Left renal pelvis (tissue), 4 donors: ENCODE measurements around the gene ATG10. TPM values are rescaled to one million over a fixed set of nuclear protein-coding genes. Genes with fewer than 3 reads are reported as not detected.
"Not testable (repeated sequence)": the region's sequence is repeated elsewhere in the genome, so short reads cannot be mapped to it uniquely, and the experiment has no call there.

ENCODE experiments used
- DNase-seq, 4 donors: peaks; one replicate each; pipeline ENCODE4 v3.0.0-alpha.2; 2013; ENCODE audit warnings: low read depth in 4 of 4, low spot score in 3 of 4
- polyA plus RNA-seq, 4 donors: library from polyadenylated mRNA; unstranded; fragments of 120-200 nt; gene quantifications; one replicate each; pipeline ENCODE4 v1.2.1, GENCODE V29; 2013; ENCODE audit not compliant: insufficient read length in 4 of 4

ATG10 gene
- polyA plus RNA-seq, 4 donors, result 11.5 to 16.0 (median 12.3) TPM

- no peak for DNase-seq
Observed at GRCh38 chr5:82045554-82046275, 73.9 kb downstream of the ATG10 start.

GRCh38 chr5:82046276-82046647 is 74.4 kb downstream of the ATG10 start:
- DNase-seq, result no peak

- no peak for DNase-seq
Observed at GRCh38 chr5:82050955-82051354, 79.1 kb downstream of the ATG10 start.

- no peak for DNase-seq
Observed at GRCh38 chr5:82054004-82054710, 82.3 kb downstream of the ATG10 start.

- DNase-seq, result no peak
Observed at GRCh38 chr5:82057051-82057450, 85.2 kb downstream of the ATG10 start.

GRCh38 chr5:82058710-82059109 is 86.9 kb downstream of the ATG10 start:
- no peak for DNase-seq

- DNase-seq, result no peak
Observed at GRCh38 chr5:82066791-82067190, 95.0 kb downstream of the ATG10 start.

GRCh38 chr5:82068042-82068441 is 96.2 kb downstream of the ATG10 start:
- not testable (repeated sequence) for DNase-seq

GRCh38 chr5:82068723-82069122 is 96.9 kb downstream of the ATG10 start:
- no peak for DNase-seq

- DNase-seq, result no peak
Observed at GRCh38 chr5:82072138-82072537, 100.3 kb downstream of the ATG10 start.

GRCh38 chr5:82073179-82073578 is 101.4 kb downstream of the ATG10 start:
- DNase-seq, result no peak

GRCh38 chr5:82074950-82075349 is 103.1 kb downstream of the ATG10 start:
- DNase-seq, result no peak

GRCh38 chr5:82077496-82077895 is 105.7 kb downstream of the ATG10 start:
- DNase-seq, result no peak

GRCh38 chr5:82091617-82092016 is 119.8 kb downstream of the ATG10 start:
- DNase-seq, result no peak

- no peak for DNase-seq
Observed at GRCh38 chr5:82095536-82095935, 123.7 kb downstream of the ATG10 start.

GRCh38 chr5:82096249-82096648 is 124.4 kb downstream of the ATG10 start:
- DNase-seq, result no peak

- DNase-seq, result peak in 1 of 4 donors; percentile 20
Observed at GRCh38 chr5:82100303-82101077, 128.7 kb downstream of the ATG10 start.

GRCh38 chr5:82104872-82105271 is 133.0 kb downstream of the ATG10 start:
- DNase-seq, result no peak

- no peak for DNase-seq
Observed at GRCh38 chr5:82105457-82105856, 133.6 kb downstream of the ATG10 start.

- DNase-seq, result no peak
Observed at GRCh38 chr5:82106207-82106606, 134.4 kb downstream of the ATG10 start.

GRCh38 chr5:82106756-82107155 is 134.9 kb downstream of the ATG10 start:
- no peak for DNase-seq

GRCh38 chr5:82107267-82107666 is 135.4 kb downstream of the ATG10 start:
- no peak for DNase-seq
